ENCODE measurements around the gene ITPRIPL2.

DNA sequence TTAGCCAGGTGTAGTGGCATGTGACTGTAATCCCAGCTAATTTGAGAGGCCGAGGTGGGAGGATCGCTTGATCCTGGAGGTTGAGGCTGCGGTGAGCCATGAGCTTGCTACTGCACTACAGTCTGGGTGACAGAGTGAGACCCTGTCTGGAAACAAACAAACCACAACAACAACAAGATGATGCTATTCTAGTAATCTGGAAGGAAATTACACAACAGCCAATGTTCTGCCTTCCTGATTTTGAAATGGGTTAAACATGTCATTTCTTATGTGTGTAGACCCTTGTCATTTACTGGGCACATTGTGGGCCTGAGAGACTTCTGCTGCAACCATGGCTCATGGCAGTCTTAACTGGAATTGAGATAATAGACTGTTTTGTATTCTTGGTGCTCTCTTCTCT is 40.4 kb upstream of the ITPRIPL2 start:
- TF ChIP-seq, protein P1, sequence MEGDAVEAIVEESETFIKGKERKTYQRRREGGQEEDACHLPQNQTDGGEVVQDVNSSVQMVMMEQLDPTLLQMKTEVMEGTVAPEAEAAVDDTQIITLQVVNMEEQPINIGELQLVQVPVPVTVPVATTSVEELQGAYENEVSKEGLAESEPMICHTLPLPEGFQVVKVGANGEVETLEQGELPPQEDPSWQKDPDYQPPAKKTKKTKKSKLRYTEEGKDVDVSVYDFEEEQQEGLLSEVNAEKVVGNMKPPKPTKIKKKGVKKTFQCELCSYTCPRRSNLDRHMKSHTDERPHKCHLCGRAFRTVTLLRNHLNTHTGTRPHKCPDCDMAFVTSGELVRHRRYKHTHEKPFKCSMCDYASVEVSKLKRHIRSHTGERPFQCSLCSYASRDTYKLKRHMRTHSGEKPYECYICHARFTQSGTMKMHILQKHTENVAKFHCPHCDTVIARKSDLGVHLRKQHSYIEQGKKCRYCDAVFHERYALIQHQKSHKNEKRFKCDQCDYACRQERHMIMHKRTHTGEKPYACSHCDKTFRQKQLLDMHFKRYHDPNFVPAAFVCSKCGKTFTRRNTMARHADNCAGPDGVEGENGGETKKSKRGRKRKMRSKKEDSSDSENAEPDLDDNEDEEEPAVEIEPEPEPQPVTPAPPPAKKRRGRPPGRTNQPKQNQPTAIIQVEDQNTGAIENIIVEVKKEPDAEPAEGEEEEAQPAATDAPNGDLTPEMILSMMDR (conservative IDR thresholded peaks at IDR 0.05; ENCODE audit: low read length): no peak
- TF ChIP-seq EZH2phosphoT487 (IDR thresholded peaks at IDR 0.05; ENCODE audit: borderline replicate concordance): no peak

Data from Loucy (cell line).